GM12873 (cell line): ENCODE results near the gene GJA3.

Experiments used
- TF ChIP-seq, protein P1 (sequence below): IDR thresholded peaks from 2 replicates; pipeline ENCODE4 v1.5.1; 2012; ENCODE audit warnings: low read depth, mild to moderate bottlenecking, moderate library complexity, low read length, control low read depth; ENCODE audit not compliant: insufficient read depth; ENCODE audit errors: missing control alignments

The GJA3 gene

DNA sequence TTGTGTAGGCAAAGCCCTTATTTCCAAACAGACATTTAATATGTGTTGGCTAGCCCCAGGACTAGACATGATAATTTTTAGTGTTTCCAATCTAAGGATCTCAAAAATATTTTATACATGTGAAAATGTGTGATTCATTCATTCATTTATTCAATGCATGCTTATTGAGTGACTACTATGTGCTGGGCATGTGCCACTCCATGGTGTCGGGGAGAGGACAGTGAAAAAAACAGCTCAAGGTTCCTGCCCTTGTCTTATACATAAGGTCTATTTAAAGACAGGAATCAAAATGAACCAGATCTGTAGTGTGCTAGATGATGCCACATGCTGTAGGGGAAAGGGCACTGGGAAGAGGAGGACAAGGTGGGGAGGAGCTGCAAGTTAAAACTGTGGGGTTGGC, 36.5 kb downstream of the GJA3 start:
- TF ChIP-seq, protein P1, sequence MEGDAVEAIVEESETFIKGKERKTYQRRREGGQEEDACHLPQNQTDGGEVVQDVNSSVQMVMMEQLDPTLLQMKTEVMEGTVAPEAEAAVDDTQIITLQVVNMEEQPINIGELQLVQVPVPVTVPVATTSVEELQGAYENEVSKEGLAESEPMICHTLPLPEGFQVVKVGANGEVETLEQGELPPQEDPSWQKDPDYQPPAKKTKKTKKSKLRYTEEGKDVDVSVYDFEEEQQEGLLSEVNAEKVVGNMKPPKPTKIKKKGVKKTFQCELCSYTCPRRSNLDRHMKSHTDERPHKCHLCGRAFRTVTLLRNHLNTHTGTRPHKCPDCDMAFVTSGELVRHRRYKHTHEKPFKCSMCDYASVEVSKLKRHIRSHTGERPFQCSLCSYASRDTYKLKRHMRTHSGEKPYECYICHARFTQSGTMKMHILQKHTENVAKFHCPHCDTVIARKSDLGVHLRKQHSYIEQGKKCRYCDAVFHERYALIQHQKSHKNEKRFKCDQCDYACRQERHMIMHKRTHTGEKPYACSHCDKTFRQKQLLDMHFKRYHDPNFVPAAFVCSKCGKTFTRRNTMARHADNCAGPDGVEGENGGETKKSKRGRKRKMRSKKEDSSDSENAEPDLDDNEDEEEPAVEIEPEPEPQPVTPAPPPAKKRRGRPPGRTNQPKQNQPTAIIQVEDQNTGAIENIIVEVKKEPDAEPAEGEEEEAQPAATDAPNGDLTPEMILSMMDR = no peak

DNA sequence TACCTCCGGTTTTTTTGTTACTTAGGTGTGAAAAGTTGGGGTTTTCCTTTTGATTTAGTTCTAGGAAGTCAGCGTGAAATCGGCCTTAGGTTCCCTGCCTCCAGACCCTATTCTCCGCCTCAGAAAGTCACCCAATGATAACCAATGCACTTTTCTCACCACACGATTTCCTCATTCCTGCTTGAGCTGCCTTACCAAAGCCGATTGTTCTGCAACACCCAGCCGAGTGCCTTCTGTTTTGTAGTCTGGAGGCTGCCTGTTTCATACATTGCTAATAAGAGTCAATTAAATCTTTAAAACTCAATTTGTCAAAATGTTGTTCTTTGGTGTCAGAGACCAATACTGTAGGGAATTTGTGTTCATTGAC, 39.7 kb downstream of the GJA3 start:
- TF ChIP-seq, protein P1 = no peak

DNA sequence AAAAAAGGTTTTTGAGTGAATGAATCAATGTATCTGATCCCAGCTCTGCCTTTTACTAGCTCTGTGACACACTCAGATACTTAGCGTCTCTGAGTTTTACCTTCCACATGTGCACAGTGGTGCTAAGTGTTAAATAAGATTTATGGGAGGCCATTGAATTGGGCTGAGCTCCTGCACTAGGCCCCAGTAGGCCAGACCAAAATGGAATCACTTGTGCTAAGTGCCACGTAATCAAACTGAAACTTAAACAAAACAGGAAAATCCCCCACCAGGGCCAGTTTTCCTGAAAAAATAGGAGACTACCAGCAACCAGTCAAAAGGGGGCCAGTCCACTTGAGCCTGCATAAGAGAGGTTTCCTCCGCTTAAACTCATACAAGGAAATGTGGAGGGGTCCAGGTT, 40.9 kb downstream of the GJA3 start:
- TF ChIP-seq, protein P1 = no peak

DNA sequence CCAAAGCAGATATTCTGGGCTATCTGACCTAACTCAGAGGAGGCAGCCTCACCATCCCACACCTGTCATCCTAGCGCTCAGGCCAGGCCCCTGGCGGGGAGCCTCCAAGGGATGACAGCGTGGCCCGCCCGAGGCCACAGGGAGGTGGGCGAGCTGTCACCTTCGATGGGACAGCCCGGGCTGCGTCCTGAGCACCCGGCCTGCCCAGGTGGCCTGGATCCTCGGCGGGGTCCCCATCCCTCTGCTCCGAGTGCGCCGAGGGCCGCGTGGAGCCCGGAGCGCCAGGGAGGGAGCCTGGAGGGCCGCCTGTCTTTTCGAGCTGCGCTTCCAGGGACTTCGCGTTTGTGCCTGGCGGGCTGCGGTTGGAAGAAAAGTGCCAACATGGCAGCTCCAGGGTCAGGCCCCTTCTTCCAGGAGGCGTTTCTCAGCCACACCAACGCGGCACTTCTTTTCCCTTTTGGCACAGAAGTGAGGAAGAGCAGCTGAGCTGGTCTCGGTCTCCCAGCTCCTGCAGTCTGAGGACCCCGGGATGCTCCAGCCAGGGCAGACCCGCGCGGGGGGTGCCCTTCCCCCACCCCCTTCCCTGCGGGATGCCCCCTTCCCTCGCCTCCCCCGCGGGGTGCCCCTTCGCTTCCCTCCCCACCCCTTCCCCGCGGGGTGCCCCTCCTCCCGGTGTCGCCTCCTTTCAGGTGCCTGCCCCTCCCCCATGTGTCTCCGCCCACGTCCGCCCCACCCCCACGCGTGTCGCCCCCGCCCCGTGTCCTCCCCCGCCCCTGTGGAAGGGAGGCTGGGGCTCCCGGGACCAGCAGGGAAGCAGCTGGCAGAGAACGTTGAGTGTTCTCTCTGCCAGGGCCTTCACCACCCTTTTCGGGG, 42.3 kb downstream of the GJA3 start:
- TF ChIP-seq, protein P1 = peak; percentile 47

DNA sequence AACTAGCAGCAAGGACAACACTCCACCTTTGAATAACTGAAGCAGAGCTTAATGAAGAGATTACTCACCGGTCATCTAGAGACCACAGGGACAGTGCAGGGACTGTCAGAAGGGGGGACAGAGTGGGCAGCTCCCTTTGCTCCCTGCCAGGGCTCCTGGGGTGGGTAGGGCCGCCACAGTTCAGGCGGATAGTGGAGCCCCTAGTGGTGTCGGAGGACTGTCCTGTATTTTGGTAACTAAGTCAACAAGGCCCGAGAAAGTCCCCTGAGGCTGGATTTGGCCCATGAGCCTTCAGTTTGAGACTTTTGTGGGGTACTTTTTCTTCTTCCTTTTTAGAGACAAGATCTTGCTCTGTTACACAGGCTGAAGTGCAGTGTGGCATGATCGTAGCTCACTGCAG, 44.6 kb downstream of the GJA3 start:
- TF ChIP-seq, protein P1 = no peak

DNA sequence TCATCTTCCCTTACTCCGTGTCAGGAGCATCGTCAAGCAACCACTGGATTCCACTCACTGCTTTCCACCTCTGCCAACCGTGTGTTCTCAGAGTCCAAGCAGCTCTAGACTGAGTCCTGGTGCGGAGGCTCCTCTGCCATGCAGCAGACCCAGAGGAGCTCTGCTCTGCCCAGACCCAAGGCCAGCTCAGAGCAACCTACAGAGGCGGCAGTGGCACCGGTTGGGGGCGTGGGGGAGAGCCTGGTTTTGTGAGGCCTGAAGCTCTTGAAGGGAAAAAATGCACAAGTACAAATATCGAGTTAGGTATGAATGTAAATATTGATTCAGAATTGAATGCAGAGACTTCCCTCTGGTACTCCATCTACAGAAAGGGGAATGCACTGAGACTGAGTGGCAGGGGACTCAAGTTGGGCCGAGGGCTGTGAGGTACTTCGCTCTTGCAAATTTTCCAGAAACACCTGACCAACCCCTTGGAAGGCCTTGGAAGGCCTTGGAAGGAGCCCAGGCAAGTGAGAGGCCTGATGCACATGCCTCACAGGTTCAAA, 46.7 kb downstream of the GJA3 start:
- TF ChIP-seq, protein P1 = no peak

DNA sequence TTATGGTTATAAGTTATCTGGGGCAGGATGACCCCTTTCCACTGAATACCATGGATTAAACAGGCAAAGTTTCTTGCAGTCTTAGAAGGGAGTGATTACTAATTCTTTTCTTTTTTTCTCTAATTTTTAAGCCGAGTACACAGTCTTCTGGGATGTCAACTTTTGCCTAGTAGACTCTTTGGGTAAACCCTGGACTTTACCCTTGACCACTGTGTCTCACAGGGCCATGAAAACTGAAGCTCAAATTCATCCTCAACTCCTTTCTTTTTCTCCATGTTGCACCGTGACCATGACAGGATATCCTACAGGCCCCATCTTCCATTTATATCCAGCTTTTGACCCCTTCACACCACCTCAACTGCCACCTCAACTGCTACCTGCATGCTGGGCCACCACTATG, 51.8 kb downstream of the GJA3 start:
- TF ChIP-seq, protein P1 = no peak
